Keratinocyte (primary cell): ENCODE data around the gene GTF3C1.

ENCODE experiments used
- EZH2 ChIP-seq: IDR thresholded peaks from one replicate; pipeline ENCODE4 v1.6.1; 2012; ENCODE audit warnings: inconsistent platforms, mild to moderate bottlenecking, low read length, moderate library complexity
- TF ChIP-seq, protein P1 (sequence below), 3 experiments: IDR thresholded peaks in 1 of 3; conservative IDR thresholded peaks in 1 of 3; optimal IDR thresholded peaks in 1 of 3; 2 replicates in 2 of 3; 3 replicates in 1 of 3; pipeline versions ENCODE3 to v1.5.1; 2011; ENCODE audit warnings: low read length in 3 of 3, mild to moderate bottlenecking in 3 of 3, moderate library complexity in 2 of 3, control low read depth in 1 of 3, inconsistent platforms in 1 of 3; ENCODE audit not compliant: insufficient read depth in 2 of 3; ENCODE audit errors: extremely low read depth in 1 of 3

DNA sequence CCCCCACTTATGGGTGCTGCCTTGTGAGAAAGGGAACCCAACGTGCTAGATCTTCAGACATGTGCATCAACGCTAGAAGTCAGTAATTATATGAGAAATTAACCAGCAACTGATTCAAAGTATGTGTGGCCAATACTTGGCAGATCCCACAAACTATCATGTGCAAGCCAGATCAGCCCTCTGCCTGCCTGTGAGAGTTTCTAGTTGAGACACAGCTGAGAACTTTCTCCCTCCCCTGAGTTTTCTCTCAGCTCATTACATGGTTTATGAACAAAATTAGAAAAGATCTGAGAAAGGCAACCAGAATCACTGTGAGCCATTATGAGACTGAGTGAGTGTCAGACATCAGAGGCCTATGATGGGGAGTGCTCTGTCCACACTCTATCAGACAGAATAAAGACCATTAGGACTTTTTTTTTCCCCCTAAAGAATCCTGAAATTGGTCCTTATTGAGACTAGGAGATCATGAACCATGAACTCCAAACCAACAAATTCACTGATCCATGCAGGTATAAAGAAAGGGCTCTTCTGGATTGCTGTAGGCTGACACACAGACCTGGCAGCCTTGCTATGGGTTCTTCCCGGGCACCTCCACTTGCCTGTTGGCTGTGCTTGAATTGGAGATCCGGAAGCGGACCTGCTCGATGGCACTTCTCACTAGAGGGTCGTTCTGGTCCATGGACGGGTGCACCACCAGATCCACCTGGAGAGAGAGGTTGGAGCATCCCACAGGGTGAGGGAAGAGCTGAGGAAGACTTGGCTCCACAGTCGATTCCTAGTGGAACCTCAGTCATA, 51.5 kb downstream of the GTF3C1 start:
- no peak for TF ChIP-seq EZH2
- TF ChIP-seq, protein P1, sequence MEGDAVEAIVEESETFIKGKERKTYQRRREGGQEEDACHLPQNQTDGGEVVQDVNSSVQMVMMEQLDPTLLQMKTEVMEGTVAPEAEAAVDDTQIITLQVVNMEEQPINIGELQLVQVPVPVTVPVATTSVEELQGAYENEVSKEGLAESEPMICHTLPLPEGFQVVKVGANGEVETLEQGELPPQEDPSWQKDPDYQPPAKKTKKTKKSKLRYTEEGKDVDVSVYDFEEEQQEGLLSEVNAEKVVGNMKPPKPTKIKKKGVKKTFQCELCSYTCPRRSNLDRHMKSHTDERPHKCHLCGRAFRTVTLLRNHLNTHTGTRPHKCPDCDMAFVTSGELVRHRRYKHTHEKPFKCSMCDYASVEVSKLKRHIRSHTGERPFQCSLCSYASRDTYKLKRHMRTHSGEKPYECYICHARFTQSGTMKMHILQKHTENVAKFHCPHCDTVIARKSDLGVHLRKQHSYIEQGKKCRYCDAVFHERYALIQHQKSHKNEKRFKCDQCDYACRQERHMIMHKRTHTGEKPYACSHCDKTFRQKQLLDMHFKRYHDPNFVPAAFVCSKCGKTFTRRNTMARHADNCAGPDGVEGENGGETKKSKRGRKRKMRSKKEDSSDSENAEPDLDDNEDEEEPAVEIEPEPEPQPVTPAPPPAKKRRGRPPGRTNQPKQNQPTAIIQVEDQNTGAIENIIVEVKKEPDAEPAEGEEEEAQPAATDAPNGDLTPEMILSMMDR (optimal IDR thresholded peaks at IDR 0.05 in 1 of 3, IDR thresholded peaks at IDR 0.05 in 1 of 3, conservative IDR thresholded peaks at IDR 0.05 in 1 of 3; ENCODE audit: extremely low read depth in 1 of 3, insufficient read depth in 2 of 3, low read length in 3 of 3): no peak
